ENCODE results near the gene OSER1. TPM values are rescaled to one million over a fixed set of nuclear protein-coding genes. Genes with fewer than 3 reads are reported as not detected.

Gene OSER1
- total RNA-seq, 1 experiment from 2014 or later: 24.3 TPM

GRCh38 chr20:44210406-44211176 is at the start of gene OSER1 (continued):
- TF ChIP-seq ZNF121 (CRISPR knock-in tag; IDR thresholded peaks at IDR 0.05) (no peak), CREM (CRISPR knock-in tag; IDR thresholded peaks at IDR 0.05) (peak; percentile 77; the same call in 1 of the 2 replicates), KAT7 (CRISPR knock-in tag; IDR thresholded peaks at IDR 0.05; ENCODE audit: borderline replicate concordance) (no peak), CREB1 (CRISPR knock-in tag; IDR thresholded peaks at IDR 0.05) (no peak), ZNF219 (CRISPR knock-in tag; IDR thresholded peaks at IDR 0.05; ENCODE audit: borderline replicate concordance) (no peak), ZNF416 (CRISPR knock-in tag; IDR thresholded peaks at IDR 0.05) (0 out of 2 replicates have a peak, but pooled peaks have one; percentile 54), TCF7 (CRISPR knock-in tag; IDR thresholded peaks at IDR 0.05; ENCODE audit: low read depth) (no peak), MAX (CRISPR knock-in tag; IDR thresholded peaks at IDR 0.05) (peak; percentile 92)
- TF ChIP-seq, protein P1, sequence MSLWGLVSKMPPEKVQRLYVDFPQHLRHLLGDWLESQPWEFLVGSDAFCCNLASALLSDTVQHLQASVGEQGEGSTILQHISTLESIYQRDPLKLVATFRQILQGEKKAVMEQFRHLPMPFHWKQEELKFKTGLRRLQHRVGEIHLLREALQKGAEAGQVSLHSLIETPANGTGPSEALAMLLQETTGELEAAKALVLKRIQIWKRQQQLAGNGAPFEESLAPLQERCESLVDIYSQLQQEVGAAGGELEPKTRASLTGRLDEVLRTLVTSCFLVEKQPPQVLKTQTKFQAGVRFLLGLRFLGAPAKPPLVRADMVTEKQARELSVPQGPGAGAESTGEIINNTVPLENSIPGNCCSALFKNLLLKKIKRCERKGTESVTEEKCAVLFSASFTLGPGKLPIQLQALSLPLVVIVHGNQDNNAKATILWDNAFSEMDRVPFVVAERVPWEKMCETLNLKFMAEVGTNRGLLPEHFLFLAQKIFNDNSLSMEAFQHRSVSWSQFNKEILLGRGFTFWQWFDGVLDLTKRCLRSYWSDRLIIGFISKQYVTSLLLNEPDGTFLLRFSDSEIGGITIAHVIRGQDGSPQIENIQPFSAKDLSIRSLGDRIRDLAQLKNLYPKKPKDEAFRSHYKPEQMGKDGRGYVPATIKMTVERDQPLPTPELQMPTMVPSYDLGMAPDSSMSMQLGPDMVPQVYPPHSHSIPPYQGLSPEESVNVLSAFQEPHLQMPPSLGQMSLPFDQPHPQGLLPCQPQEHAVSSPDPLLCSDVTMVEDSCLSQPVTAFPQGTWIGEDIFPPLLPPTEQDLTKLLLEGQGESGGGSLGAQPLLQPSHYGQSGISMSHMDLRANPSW (CRISPR knock-in tag; conservative IDR thresholded peaks at IDR 0.05; ENCODE audit: low read depth): no peak
- TF ChIP-seq, protein P2, sequence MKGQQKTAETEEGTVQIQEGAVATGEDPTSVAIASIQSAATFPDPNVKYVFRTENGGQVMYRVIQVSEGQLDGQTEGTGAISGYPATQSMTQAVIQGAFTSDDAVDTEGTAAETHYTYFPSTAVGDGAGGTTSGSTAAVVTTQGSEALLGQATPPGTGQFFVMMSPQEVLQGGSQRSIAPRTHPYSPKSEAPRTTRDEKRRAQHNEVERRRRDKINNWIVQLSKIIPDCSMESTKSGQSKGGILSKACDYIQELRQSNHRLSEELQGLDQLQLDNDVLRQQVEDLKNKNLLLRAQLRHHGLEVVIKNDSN (CRISPR knock-in tag; IDR thresholded peaks at IDR 0.05): peak; percentile 90
- TF ChIP-seq, protein P3, sequence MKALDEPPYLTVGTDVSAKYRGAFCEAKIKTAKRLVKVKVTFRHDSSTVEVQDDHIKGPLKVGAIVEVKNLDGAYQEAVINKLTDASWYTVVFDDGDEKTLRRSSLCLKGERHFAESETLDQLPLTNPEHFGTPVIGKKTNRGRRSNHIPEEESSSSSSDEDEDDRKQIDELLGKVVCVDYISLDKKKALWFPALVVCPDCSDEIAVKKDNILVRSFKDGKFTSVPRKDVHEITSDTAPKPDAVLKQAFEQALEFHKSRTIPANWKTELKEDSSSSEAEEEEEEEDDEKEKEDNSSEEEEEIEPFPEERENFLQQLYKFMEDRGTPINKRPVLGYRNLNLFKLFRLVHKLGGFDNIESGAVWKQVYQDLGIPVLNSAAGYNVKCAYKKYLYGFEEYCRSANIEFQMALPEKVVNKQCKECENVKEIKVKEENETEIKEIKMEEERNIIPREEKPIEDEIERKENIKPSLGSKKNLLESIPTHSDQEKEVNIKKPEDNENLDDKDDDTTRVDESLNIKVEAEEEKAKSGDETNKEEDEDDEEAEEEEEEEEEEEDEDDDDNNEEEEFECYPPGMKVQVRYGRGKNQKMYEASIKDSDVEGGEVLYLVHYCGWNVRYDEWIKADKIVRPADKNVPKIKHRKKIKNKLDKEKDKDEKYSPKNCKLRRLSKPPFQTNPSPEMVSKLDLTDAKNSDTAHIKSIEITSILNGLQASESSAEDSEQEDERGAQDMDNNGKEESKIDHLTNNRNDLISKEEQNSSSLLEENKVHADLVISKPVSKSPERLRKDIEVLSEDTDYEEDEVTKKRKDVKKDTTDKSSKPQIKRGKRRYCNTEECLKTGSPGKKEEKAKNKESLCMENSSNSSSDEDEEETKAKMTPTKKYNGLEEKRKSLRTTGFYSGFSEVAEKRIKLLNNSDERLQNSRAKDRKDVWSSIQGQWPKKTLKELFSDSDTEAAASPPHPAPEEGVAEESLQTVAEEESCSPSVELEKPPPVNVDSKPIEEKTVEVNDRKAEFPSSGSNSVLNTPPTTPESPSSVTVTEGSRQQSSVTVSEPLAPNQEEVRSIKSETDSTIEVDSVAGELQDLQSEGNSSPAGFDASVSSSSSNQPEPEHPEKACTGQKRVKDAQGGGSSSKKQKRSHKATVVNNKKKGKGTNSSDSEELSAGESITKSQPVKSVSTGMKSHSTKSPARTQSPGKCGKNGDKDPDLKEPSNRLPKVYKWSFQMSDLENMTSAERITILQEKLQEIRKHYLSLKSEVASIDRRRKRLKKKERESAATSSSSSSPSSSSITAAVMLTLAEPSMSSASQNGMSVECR (CRISPR knock-in tag; IDR thresholded peaks at IDR 0.05; ENCODE audit: borderline replicate concordance): peak; percentile 39; the same call in 1 of the 2 replicates

DNA sequence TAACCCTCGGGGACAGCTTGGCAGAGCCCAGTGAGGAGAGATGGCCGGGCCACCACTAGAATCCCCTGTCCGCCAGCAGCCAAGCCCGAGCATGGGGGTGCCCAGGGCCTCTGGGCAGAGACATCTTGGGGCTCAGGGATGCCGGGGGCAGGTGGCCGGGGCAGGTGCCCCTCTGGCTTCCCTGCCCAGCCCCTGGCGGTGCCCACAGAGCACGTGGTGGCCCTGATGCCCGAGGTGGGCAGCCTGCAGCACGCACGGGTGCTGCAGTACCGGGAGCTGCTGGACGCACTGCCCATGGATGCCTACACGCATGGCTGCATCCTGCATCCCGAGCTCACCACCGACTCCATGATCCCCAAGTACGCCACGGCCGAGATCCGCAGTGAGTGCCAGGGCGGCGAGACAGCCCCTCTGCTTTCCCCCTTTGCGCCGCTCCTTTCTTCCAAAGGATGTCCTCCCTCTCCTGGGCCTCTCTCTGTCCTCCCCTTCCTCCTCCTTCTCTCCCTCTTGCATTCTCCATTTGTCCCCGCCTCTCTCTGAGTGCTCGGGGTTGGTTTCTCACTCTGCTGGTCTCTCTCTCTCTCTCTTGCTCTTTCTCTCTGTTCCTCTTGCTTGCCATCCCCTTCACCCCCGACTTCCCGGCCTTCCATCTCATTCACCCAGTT is 47.8 kb upstream of the OSER1 start:
- ChIA-PET CTCF (no interaction called here), POLR2A (no interaction called here)
- ATAC-seq: no peak
- Mint-ChIP-seq H3K4me3 (no peak overlapping the region), H3K27ac (no peak overlapping the region), H3K4me1 (peaks cover 4% of the 10 kb centered on the region; the same call in 1 of the 2 replicates), H3K27me3 (ENCODE audit: low read depth) (no peaks in the 10 kb centered on the region), H3K36me3 (no peaks in the 10 kb centered on the region), H3K9me3 (no peaks in the 10 kb centered on the region)
- DNase-seq (ENCODE audit: low spot score): no peak
- no peak for TF ChIP-seq KAT7 (CRISPR knock-in tag; IDR thresholded peaks at IDR 0.05; ENCODE audit: borderline replicate concordance)
- no peak for TF ChIP-seq TP53 (CRISPR knock-in tag; IDR thresholded peaks at IDR 0.05)
- TF ChIP-seq, protein P4, sequence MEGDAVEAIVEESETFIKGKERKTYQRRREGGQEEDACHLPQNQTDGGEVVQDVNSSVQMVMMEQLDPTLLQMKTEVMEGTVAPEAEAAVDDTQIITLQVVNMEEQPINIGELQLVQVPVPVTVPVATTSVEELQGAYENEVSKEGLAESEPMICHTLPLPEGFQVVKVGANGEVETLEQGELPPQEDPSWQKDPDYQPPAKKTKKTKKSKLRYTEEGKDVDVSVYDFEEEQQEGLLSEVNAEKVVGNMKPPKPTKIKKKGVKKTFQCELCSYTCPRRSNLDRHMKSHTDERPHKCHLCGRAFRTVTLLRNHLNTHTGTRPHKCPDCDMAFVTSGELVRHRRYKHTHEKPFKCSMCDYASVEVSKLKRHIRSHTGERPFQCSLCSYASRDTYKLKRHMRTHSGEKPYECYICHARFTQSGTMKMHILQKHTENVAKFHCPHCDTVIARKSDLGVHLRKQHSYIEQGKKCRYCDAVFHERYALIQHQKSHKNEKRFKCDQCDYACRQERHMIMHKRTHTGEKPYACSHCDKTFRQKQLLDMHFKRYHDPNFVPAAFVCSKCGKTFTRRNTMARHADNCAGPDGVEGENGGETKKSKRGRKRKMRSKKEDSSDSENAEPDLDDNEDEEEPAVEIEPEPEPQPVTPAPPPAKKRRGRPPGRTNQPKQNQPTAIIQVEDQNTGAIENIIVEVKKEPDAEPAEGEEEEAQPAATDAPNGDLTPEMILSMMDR (IDR thresholded peaks at IDR 0.05): no peak
- TF ChIP-seq ERG (CRISPR knock-in tag; IDR thresholded peaks at IDR 0.05): no peak
- no peak for TF ChIP-seq RELA (CRISPR knock-in tag; IDR thresholded peaks at IDR 0.05; ENCODE audit: borderline replicate concordance)
